ENCODE data around the gene RSKR. TPM values are rescaled to one million over a fixed set of nuclear protein-coding genes. Genes with fewer than 3 reads are reported as not detected.

Gene RSKR
- total and polyA plus RNA-seq, 10 donors = 2.1 to 30.9 (median 15.1) TPM

Other genes starting within 250 kb of the RSKR start
- not detected for gene SEBOX, start 249.0 kb downstream of the RSKR start, total RNA-seq
- gene SEBOX, start 249.0 kb downstream of the RSKR start, polyA plus RNA-seq = not detected
- 1 to 10 TPM in 4 of 7 donors, under 1 TPM in 3; 0.84 to 4.0 (median 1.7) TPM for gene VTN, start 243.9 kb downstream of the RSKR start, total RNA-seq
- 1 to 10 TPM; 1.2 to 1.8 (median 1.4) TPM for gene VTN, start 243.9 kb downstream of the RSKR start, polyA plus RNA-seq
- 10 to 100 TPM; 25.9 to 48.7 (median 39.9) TPM for gene SARM1, start 242.5 kb downstream of the RSKR start, total RNA-seq
- gene SARM1, start 242.5 kb downstream of the RSKR start, polyA plus RNA-seq = 10 to 100 TPM in 1 of 3 donors, 1 to 10 TPM in 2; 4.7 to 17.1 (median 6.3) TPM
- gene SLC46A1, start 208.0 kb downstream of the RSKR start, total RNA-seq = 10 to 100 TPM; 18.9 to 28.9 (median 24.6) TPM
- gene SLC46A1, start 208.0 kb downstream of the RSKR start, polyA plus RNA-seq = 1 to 10 TPM; 2.1 to 4.8 (median 2.3) TPM
- not detected for gene SLC13A2, start 140.5 kb downstream of the RSKR start, total RNA-seq
- gene SLC13A2, start 140.5 kb downstream of the RSKR start, polyA plus RNA-seq = under 1 TPM in 1 of 3 donors, not detected in 2; 0.03 TPM
- not detected for gene FOXN1, start 107.8 kb downstream of the RSKR start, total RNA-seq
- not detected for gene FOXN1, start 107.8 kb downstream of the RSKR start, polyA plus RNA-seq
- gene UNC119, start 61.6 kb downstream of the RSKR start, total RNA-seq = 10 to 100 TPM; 41.5 to 76.0 (median 65.7) TPM
- gene UNC119, start 61.6 kb downstream of the RSKR start, polyA plus RNA-seq = 10 to 100 TPM; 52.9 to 68.6 (median 59.1) TPM
- 10 to 100 TPM; 43.7 to 77.6 (median 56.4) TPM for gene PIGS, start 42.7 kb downstream of the RSKR start, total RNA-seq
- gene PIGS, start 42.7 kb downstream of the RSKR start, polyA plus RNA-seq = 10 to 100 TPM; 13.3 to 21.4 (median 17.6) TPM
- gene ALDOC, start 37.3 kb downstream of the RSKR start, total RNA-seq = 10 to 100 TPM; 18.1 to 64.4 (median 40.3) TPM
- 10 to 100 TPM; 16.9 to 24.8 (median 19.1) TPM for gene ALDOC, start 37.3 kb downstream of the RSKR start, polyA plus RNA-seq
- gene SPAG5, start 15.2 kb downstream of the RSKR start, total RNA-seq = 10 to 100 TPM in 5 of 7 donors, 1 to 10 TPM in 2; 6.2 to 19.7 (median 14.3) TPM
- gene SPAG5, start 15.2 kb downstream of the RSKR start, polyA plus RNA-seq = 10 to 100 TPM in 2 of 3 donors, 1 to 10 TPM in 1; 9.6 to 18.0 (median 14.9) TPM
- gene BLTP2, start 31.0 kb upstream of the RSKR start, total RNA-seq = 100 to 1,000 TPM; 143 to 193 (median 149) TPM
- gene BLTP2, start 31.0 kb upstream of the RSKR start, polyA plus RNA-seq = 10 to 100 TPM; 11.8 to 25.2 (median 14.6) TPM
- gene SDF2, start 47.7 kb upstream of the RSKR start, total RNA-seq = 10 to 100 TPM; 43.1 to 54.5 (median 48.7) TPM
- 10 to 100 TPM; 28.7 to 38.3 (median 35.2) TPM for gene SDF2, start 47.7 kb upstream of the RSKR start, polyA plus RNA-seq
- gene SUPT6H, start 48.0 kb upstream of the RSKR start, total RNA-seq = 10 to 100 TPM; 68.5 to 91.2 (median 78.7) TPM
- 10 to 100 TPM; 11.6 to 29.7 (median 24.0) TPM for gene SUPT6H, start 48.0 kb upstream of the RSKR start, polyA plus RNA-seq
- gene PROCA1, start 97.7 kb upstream of the RSKR start, total RNA-seq = 1 to 10 TPM; 4.3 to 8.5 (median 6.6) TPM
- 10 to 100 TPM in 2 of 3 donors, 1 to 10 TPM in 1; 6.0 to 14.5 (median 12.8) TPM for gene PROCA1, start 97.7 kb upstream of the RSKR start, polyA plus RNA-seq
- gene RAB34, start 103.7 kb upstream of the RSKR start, total RNA-seq = 100 to 1,000 TPM in 1 of 7 donors, 10 to 100 TPM in 6; 31.4 to 111 (median 49.4) TPM
- gene RAB34, start 103.7 kb upstream of the RSKR start, polyA plus RNA-seq = 10 to 100 TPM; 45.6 to 59.5 (median 56.6) TPM
- 1,000 to 10,000 TPM in 4 of 7 donors, 100 to 1,000 TPM in 3; 571 to 2,010 (median 1,472) TPM for gene RPL23A, start 105.8 kb upstream of the RSKR start, total RNA-seq
- gene RPL23A, start 105.8 kb upstream of the RSKR start, polyA plus RNA-seq = 1,000 to 10,000 TPM; 2,562 to 3,144 (median 3,044) TPM
- gene TLCD1, start 112.0 kb upstream of the RSKR start, total RNA-seq = 1 to 10 TPM in 5 of 7 donors, under 1 TPM in 1, not detected in 1; 0.97 to 2.6 (median 2.0) TPM
- gene TLCD1, start 112.0 kb upstream of the RSKR start, polyA plus RNA-seq = 1 to 10 TPM; 2.3 to 3.5 (median 2.4) TPM
- gene NEK8, start 114.6 kb upstream of the RSKR start, total RNA-seq = 10 to 100 TPM in 6 of 7 donors, 1 to 10 TPM in 1; 8.9 to 17.6 (median 12.8) TPM
- gene NEK8, start 114.6 kb upstream of the RSKR start, polyA plus RNA-seq = 10 to 100 TPM in 1 of 3 donors, 1 to 10 TPM in 2; 7.3 to 14.3 (median 7.7) TPM
- 10 to 100 TPM; 19.8 to 75.5 (median 32.7) TPM for gene TRAF4, start 129.8 kb upstream of the RSKR start, total RNA-seq
- gene TRAF4, start 129.8 kb upstream of the RSKR start, polyA plus RNA-seq = 10 to 100 TPM; 24.8 to 38.1 (median 35.6) TPM
- gene FAM222B, start 228.6 kb upstream of the RSKR start, total RNA-seq = 10 to 100 TPM; 11.6 to 23.6 (median 17.5) TPM
- 1 to 10 TPM; 2.9 to 5.3 (median 3.0) TPM for gene FAM222B, start 228.6 kb upstream of the RSKR start, polyA plus RNA-seq
- gene ERAL1, start 240.8 kb upstream of the RSKR start, total RNA-seq = 10 to 100 TPM; 28.4 to 51.9 (median 38.8) TPM
- gene ERAL1, start 240.8 kb upstream of the RSKR start, polyA plus RNA-seq = 10 to 100 TPM; 31.2 to 39.7 (median 38.6) TPM

Data from spleen (tissue), 10 donors.